ENCODE measurements around the gene CNRIP1.

The CNRIP1 gene

DNA sequence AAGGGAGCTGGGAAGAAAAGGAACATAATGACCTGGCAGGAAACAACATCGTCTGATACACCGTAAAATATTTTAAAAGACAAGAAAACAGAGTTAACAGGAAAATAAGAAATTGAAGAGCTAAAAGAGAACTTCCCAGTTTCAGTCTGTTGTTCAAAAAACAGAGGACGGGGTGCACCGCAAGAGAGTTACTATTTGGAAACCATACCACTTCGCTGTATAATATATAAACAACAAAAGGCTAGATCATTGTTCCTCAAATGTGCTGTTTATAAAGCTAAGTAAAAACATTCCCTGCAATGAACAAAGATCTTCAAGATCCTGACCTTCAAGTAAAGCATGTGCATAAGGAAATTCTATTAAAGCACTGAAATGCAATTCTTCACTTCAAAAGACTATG lies 69.6 kb downstream of the CNRIP1 start:
- no peak for DNase-seq

DNA sequence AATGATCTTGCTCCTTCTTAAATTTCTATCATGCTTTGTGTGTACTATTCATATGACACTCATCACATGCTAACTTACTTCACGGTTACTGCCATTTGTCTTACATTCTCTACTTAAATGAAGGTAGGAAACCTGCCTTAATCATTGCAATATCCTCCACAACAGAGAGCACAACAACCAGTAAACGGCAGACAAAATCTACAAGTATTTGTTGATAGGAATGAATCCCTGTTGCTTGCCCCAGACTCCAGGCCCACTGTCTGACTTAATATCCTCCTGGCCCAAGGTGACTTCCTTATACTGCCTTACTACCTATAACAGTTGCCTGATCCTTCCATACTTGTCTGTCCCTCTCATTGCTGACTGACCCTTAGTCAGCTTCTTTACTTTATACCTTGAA lies 70.9 kb downstream of the CNRIP1 start:
- DNase-seq: no peak

DNA sequence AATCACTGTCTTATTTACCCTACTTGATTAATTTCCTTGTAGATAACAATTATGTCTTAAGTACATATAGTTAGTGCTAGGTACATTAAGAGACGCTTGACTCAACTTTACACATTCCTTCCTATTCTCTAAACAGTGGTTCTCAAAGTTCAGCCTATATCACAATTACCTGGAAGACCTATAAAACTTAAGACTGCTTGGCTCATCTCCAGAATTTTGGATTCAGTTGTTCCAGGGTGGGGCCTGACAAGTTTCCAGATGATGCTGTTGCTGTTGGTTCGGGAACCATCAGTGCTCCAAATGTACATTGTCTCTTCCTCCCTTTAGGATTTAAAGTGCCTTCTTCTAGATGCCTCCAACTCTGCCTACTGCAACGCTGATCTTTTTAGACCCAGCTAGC lies 71.4 kb downstream of the CNRIP1 start:
- DNase-seq: no peak

DNA sequence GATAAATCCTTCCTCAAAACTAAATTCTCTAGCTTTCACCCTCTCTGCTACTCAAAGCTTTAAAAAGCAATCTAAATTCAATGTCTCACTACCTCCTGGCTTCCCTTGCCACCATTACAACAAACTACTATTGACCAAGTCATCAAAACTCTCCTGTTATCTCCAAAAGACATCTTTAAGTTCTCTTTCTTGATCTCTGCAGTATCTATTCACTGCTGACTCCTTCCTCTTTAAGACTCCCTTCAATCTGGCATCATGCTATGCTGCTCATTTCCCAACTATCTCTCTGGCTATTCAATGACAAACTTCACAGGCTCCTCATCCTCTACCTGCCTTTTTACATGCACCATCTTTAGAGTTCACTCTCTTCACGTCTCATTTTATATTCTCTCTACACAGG lies 73.4 kb downstream of the CNRIP1 start:
- no peak for DNase-seq

DNA sequence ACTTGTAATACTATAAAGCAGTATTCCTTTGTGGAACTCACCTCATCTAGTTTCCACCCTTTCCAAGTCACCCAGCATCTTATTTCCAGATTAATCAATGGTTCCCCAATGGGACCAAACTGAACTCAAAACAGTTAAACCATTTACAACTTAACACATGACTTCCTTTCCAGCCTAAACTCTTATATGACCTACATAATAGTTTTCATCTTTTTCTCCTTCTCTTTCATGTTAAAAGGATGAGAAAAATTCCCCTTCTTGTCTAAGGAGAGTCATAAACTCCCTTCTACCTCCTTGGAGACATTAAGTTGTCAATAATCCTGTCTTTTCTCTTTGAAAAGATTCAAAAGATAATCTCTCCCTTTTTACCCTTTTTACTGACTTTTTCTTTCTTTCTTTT lies 74.1 kb downstream of the CNRIP1 start:
- no peak for DNase-seq

DNA sequence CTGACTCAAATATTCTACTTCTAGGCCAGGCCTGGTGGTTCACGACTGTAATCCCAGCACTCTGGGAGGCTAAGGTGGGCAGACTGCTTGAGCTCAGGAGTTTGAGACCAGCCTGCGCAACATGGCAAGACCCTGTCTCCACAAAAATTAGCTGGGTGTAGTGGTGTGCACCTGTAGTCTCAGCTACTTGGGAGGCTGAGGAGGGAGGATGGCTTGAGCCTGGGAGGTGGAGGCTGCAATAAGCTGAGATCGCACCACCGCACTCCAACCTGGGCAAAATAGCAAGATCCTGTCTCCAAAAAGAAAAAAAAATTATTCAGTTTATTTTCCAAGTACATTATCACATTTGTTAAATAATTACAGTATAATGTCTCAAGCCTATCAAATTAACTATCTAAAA lies 74.7 kb downstream of the CNRIP1 start:
- no peak for DNase-seq

DNA sequence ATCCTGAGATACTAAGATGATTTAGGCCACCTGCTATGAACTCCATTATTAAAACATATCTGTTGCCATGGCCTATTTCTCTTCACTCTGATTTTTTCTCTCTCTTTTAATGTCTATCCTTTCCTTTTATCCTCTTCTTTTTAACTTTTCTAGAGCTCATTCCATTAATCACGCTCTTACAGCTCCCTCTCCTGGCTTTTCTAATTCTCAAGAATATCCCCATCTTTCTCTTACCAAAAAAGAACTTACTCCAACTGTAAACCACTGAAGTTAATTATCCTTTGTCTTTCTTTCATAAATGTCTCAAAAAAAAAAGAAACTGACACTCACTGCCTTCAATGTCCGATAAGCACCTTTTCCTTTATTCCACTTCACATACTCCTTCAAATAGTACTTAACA lies 75.3 kb downstream of the CNRIP1 start:
- no peak for DNase-seq
